Endothelial cell of umbilical vein (primary cell): ENCODE measurements around the gene TSR3.

Source experiments
- MAX ChIP-seq: IDR thresholded peaks from 2 replicates; pipeline ENCODE4 v1.6.1; 2011; ENCODE audit not compliant: insufficient read depth, insufficient read length
- POLR2A ChIP-seq: IDR thresholded peaks from 2 replicates; pipeline ENCODE4 v1.6.1; 2012; ENCODE audit warnings: low read depth, mild to moderate bottlenecking, control low read depth, low read length
- TF ChIP-seq, protein P1 (sequence below), 2 donors: IDR thresholded peaks; 1 replicate in 1 of 2; 2 replicates in 1 of 2; pipeline ENCODE4 v1.5.1; 2011; ENCODE audit warnings: low read length in 2 of 2, mild to moderate bottlenecking in 2 of 2, moderate library complexity in 2 of 2, control low read depth in 1 of 2, inconsistent platforms in 1 of 2, low read depth in 1 of 2; ENCODE audit not compliant: insufficient read depth in 1 of 2; ENCODE audit errors: extremely low read depth in 1 of 2

DNA sequence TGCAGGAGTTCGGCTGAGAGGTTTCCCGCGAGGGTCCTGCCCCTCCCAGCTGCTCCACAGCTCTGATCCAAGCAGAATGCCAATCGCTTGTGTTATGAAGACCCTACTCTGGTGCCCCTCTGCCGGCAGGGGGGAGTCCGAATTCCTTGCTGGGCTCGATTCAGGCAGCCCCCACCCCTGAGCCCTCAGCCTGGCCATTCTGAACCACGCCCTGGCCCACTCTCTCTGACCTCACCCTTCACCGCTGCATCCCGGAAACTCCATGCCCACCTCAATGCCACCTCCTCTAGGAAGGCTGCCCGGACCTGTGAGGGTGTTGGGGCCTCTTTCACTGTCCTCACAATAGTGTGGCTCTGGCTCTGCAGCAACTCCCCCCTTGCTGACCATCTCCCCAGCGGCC is 50.1 kb downstream of the TSR3 start:
- TF ChIP-seq MAX (no peak), POLR2A (no peak)
- TF ChIP-seq, protein P1, sequence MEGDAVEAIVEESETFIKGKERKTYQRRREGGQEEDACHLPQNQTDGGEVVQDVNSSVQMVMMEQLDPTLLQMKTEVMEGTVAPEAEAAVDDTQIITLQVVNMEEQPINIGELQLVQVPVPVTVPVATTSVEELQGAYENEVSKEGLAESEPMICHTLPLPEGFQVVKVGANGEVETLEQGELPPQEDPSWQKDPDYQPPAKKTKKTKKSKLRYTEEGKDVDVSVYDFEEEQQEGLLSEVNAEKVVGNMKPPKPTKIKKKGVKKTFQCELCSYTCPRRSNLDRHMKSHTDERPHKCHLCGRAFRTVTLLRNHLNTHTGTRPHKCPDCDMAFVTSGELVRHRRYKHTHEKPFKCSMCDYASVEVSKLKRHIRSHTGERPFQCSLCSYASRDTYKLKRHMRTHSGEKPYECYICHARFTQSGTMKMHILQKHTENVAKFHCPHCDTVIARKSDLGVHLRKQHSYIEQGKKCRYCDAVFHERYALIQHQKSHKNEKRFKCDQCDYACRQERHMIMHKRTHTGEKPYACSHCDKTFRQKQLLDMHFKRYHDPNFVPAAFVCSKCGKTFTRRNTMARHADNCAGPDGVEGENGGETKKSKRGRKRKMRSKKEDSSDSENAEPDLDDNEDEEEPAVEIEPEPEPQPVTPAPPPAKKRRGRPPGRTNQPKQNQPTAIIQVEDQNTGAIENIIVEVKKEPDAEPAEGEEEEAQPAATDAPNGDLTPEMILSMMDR (IDR thresholded peaks at IDR 0.05; ENCODE audit: extremely low read depth in 1 of 2, insufficient read depth in 1 of 2, low read depth in 1 of 2, low read length in 2 of 2): no peak
